Astrocyte (in vitro differentiated cells and primary cell): ENCODE measurements around the gene PCSK5.

Experiments used
- EZH2 ChIP-seq: IDR thresholded peaks from 2 replicates; pipeline ENCODE4 v1.6.1; 2012; ENCODE audit warnings: mild to moderate bottlenecking, low read length, inconsistent platforms; ENCODE audit not compliant: insufficient read depth
- TF ChIP-seq, protein P1 (sequence below): IDR thresholded peaks from 2 replicates; pipeline ENCODE4 v1.5.1; 2011; ENCODE audit warnings: low read depth, mild to moderate bottlenecking, inconsistent platforms, low read length, moderate library complexity; ENCODE audit not compliant: insufficient read depth

DNA sequence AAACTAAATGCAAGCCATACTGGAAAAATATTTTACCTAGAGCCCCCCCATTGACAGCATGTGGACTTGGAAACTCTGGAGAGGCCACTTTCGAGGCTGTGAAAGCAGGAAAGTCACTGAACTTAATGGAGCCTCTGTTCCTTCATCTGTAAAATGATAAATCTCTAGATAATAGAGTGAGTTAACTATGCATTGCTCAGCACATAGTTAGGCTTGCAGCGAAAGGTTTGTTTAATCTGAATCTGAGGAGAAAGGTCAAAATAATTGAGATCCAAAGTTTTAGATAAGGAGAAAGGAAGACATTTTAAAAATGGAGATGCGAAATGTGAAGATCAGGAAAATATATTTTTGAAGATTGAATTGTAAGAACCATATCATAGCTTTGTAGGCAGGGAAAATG, 4.6 kb downstream of the PCSK5 start:
- TF ChIP-seq, protein P1, sequence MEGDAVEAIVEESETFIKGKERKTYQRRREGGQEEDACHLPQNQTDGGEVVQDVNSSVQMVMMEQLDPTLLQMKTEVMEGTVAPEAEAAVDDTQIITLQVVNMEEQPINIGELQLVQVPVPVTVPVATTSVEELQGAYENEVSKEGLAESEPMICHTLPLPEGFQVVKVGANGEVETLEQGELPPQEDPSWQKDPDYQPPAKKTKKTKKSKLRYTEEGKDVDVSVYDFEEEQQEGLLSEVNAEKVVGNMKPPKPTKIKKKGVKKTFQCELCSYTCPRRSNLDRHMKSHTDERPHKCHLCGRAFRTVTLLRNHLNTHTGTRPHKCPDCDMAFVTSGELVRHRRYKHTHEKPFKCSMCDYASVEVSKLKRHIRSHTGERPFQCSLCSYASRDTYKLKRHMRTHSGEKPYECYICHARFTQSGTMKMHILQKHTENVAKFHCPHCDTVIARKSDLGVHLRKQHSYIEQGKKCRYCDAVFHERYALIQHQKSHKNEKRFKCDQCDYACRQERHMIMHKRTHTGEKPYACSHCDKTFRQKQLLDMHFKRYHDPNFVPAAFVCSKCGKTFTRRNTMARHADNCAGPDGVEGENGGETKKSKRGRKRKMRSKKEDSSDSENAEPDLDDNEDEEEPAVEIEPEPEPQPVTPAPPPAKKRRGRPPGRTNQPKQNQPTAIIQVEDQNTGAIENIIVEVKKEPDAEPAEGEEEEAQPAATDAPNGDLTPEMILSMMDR = no peak
- no peak for TF ChIP-seq EZH2
